Vagina (tissue), 2 donors: ENCODE measurements around the gene SLC6A6.

Experiments used
- CTCF ChIP-seq, 3 experiments: fragments of 450-650 bp in 2 of 3; fragments of 200-600 bp in 1 of 3; sonication (generic) in 1 of 3; IDR thresholded peaks; one replicate each; pipeline ENCODE4 v1.5.1; 2017 to 2019; ENCODE audit warnings: antibody characterized with exemption in 3 of 3, mild to moderate bottlenecking in 2 of 3, moderate library complexity in 2 of 3
- POLR2A ChIP-seq, 2 donors: fragments of 450-650 bp; IDR thresholded peaks; one replicate each; pipeline ENCODE4 v1.6.1; 2017; ENCODE audit warnings: antibody characterized with exemption in 2 of 2, mild to moderate bottlenecking in 2 of 2, moderate library complexity in 2 of 2
- POLR2AphosphoS5 ChIP-seq, 2 donors: sonication (generic); formaldehyde crosslinking; IDR thresholded peaks; one replicate each; pipeline ENCODE4 v1.9.0; 2017; ENCODE audit warnings: antibody characterized with exemption in 2 of 2, mild to moderate bottlenecking in 2 of 2, low read depth in 1 of 2; ENCODE audit not compliant: insufficient read depth in 1 of 2

- no peak for TF ChIP-seq CTCF (IDR thresholded peaks at IDR 0.05)
- no peak for TF ChIP-seq POLR2A (IDR thresholded peaks at IDR 0.05)
- TF ChIP-seq POLR2AphosphoS5 (IDR thresholded peaks at IDR 0.05; ENCODE audit: insufficient read depth in 1 of 2, low read depth in 1 of 2) = no peak
Measured at GRCh38 chr3:14457999-14458398, 55.6 kb downstream of the SLC6A6 start.
